Left ventricle myocardium inferior (tissue), 1 donor: ENCODE measurements around the gene ADAM20. TPM values are rescaled to one million over a fixed set of nuclear protein-coding genes. Genes with fewer than 3 reads are reported as not detected.

ENCODE experiments used
- DNase-seq: peaks from one replicate; pipeline ENCODE4 v3.0.0-alpha.2; 2020
- H3K27ac ChIP-seq: fragments of 200-600 bp; replicated peaks from 2 replicates; pipeline ENCODE4 v1.8.0; 2021
- H3K27me3 ChIP-seq: fragments of 200-600 bp; 2 replicates; pipeline ENCODE4 v1.8.0; 2021; ENCODE audit warnings: low read depth
- H3K36me3 ChIP-seq: fragments of 200-600 bp; 2 replicates; pipeline ENCODE4 v1.8.0; 2021
- H3K4me1 ChIP-seq: fragments of 200-600 bp; 2 replicates; pipeline ENCODE4 v1.8.0; 2021
- H3K4me3 ChIP-seq: fragments of 200-600 bp; 2 replicates; pipeline ENCODE4 v1.8.0; 2021; ENCODE audit warnings: mild to moderate bottlenecking, moderate library complexity
- H3K9me3 ChIP-seq: fragments of 200-600 bp; replicated peaks from 2 replicates; pipeline ENCODE4 v1.8.0; 2021
- intact Hi-C: fragments of 100-400 bp; cut with micrococcal nuclease; formaldehyde crosslinking; loops from one replicate; pipeline ENCODE4 v1.11.0; 2022
- total RNA-seq: library from RNA; stranded (reverse); fragmentation: NEBNext Ultra II Directional; extraction: Animal tissue kit (Norgen Biotek cat#: 25700); gene quantifications from one replicate; pipeline ENCODE4 v1.2.1, GENCODE V29; 2021
- TF ChIP-seq, protein P1 (sequence below): fragments of 200-600 bp; IDR thresholded peaks from 2 replicates; pipeline ENCODE4 v1.8.0; 2021; ENCODE audit warnings: antibody characterized with exemption, mild to moderate bottlenecking, borderline replicate concordance
- donor health status: DM: no; HTN: yes; CAD: no; lungs with severe emphysema.

The ADAM20 gene
- total RNA-seq, 1 donor from 2014 or later: 0.27 TPM

GRCh38 chr14:70563869-70564268 lies 29.1 kb upstream of the ADAM20 start:
- Histone ChIP-seq H3K36me3 (peaks cover 66% of the 10 kb centered on the region), H3K27ac (no peak overlapping the region), H3K4me1 (peaks cover 12% of the 10 kb centered on the region), H3K9me3 (peaks cover 12% of the 10 kb centered on the region), H3K4me3 (no peak overlapping the region), H3K27me3 (no peaks in the 10 kb centered on the region)
- DNase-seq: peak; percentile 61
- intact Hi-C loops: no loop called here
- TF ChIP-seq, protein P1, sequence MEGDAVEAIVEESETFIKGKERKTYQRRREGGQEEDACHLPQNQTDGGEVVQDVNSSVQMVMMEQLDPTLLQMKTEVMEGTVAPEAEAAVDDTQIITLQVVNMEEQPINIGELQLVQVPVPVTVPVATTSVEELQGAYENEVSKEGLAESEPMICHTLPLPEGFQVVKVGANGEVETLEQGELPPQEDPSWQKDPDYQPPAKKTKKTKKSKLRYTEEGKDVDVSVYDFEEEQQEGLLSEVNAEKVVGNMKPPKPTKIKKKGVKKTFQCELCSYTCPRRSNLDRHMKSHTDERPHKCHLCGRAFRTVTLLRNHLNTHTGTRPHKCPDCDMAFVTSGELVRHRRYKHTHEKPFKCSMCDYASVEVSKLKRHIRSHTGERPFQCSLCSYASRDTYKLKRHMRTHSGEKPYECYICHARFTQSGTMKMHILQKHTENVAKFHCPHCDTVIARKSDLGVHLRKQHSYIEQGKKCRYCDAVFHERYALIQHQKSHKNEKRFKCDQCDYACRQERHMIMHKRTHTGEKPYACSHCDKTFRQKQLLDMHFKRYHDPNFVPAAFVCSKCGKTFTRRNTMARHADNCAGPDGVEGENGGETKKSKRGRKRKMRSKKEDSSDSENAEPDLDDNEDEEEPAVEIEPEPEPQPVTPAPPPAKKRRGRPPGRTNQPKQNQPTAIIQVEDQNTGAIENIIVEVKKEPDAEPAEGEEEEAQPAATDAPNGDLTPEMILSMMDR: no peak

DNA sequence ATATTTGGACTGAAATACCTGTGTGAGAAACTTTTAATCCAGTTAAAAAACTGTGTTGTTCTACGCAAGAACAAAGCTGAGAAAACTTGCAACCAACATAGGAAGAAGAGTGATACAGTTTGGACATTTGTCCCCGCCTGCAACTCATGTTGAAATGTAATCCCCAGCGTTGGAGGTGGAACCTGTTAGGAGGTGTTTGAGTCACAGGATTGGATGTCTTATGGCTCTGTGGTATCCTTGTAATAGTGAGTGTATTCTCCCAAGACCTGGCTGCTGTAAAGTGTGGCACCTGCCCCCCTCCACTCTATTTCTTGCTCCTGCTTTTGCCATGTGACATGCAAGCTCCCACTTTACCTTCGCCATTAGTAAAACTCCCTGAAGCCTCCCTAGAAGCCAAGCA lies 28.6 kb upstream of the ADAM20 start:
- H3K4me1 ChIP-seq: peaks cover 12% of the 10 kb centered on the region
- TF ChIP-seq, protein P1: no peak
- peaks cover 12% of the 10 kb centered on the region for H3K9me3 ChIP-seq
- DNase-seq: no peak
- no peak overlapping the region for H3K27ac ChIP-seq
- no peak overlapping the region for H3K4me3 ChIP-seq
- intact Hi-C loops: no loop called here
- no peaks in the 10 kb centered on the region for H3K27me3 ChIP-seq
- peaks cover 65% of the 10 kb centered on the region for H3K36me3 ChIP-seq

DNA sequence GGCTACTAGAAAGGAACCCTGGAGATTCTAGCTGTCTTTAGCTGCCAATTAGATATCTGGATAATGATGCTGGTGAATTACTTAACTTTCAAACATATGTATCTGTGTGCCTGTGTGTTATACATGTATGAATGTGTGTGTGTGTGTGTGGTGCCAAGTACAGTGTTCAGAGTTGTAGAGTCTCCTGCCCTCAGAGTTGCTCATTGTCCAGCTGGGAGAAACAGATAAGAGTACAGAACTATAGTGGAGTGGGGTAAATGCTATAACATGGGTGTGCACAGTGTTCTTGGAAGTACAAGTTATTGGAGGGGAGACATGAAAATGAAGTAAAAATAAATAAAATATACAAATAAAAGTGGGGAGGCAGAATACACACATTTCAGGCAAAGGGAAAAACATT lies 23.6 kb upstream of the ADAM20 start:
- no peaks in the 10 kb centered on the region for H3K27me3 ChIP-seq
- intact Hi-C loops: no loop called here
- H3K4me1 ChIP-seq: peaks cover 2% of the 10 kb centered on the region
- no peaks in the 10 kb centered on the region for H3K9me3 ChIP-seq
- DNase-seq: no peak
- no peak overlapping the region for H3K27ac ChIP-seq
- no peak overlapping the region for H3K4me3 ChIP-seq
- H3K36me3 ChIP-seq: peaks cover 31% of the 10 kb centered on the region
- TF ChIP-seq, protein P1: no peak

DNA sequence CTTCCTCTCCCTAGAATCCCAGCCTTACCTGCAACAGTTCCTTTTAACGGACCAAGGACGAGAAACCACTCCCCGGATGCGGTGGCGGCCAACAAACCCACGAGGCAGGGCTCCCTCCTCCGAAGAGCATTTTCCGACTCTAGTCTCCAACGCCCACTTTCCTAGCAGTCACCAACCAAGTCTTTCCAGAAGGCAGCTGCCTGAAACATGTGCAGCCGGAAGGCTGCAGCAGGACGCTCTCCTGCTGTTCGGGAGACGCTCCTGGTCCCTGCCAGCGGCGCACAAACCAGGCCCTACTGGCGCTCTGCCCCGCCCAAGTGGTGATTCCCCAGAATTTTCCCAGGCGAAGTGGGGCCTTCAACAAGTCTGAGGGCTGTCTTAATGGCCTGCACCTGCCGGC lies 21.1 kb upstream of the ADAM20 start:
- peak; percentile 18 for DNase-seq
- H3K4me3 ChIP-seq: peak overlapping the region; percentile 47
- H3K4me1 ChIP-seq: no peaks in the 10 kb centered on the region
- H3K9me3 ChIP-seq: no peaks in the 10 kb centered on the region
- H3K27me3 ChIP-seq: no peaks in the 10 kb centered on the region
- H3K27ac ChIP-seq: peak overlapping the region; percentile 6
- H3K36me3 ChIP-seq: peaks cover 11% of the 10 kb centered on the region
- TF ChIP-seq, protein P1: no peak
- intact Hi-C loops: no loop called here

DNA sequence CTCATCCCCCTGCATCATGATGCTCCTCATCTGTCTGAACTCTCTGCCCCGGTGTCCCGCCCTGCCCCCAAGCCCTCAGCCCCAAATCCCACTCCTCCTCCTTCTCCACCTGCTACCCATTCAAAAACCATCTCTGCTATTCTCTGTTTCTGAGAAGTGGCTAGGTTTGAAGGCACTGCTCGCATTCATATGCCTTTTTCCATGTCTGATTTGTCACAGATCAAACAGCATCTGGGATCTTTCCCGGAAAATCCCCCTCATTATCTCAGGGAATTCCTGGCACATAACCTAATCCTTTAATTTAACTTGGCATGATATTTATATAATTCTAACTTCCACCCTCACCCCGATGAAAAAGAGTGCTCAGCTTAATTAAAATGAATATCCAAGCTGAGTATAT lies 3.3 kb upstream of the ADAM20 start:
- peaks cover 17% of the 10 kb centered on the region for H3K36me3 ChIP-seq
- TF ChIP-seq, protein P1: no peak
- peaks cover 20% of the 10 kb centered on the region for H3K9me3 ChIP-seq
- intact Hi-C loops: no loop called here
- H3K4me3 ChIP-seq: no peak overlapping the region
- no peak for DNase-seq
- H3K27ac ChIP-seq: no peak overlapping the region
- peaks cover 4% of the 10 kb centered on the region for H3K4me1 ChIP-seq
- no peaks in the 10 kb centered on the region for H3K27me3 ChIP-seq

DNA sequence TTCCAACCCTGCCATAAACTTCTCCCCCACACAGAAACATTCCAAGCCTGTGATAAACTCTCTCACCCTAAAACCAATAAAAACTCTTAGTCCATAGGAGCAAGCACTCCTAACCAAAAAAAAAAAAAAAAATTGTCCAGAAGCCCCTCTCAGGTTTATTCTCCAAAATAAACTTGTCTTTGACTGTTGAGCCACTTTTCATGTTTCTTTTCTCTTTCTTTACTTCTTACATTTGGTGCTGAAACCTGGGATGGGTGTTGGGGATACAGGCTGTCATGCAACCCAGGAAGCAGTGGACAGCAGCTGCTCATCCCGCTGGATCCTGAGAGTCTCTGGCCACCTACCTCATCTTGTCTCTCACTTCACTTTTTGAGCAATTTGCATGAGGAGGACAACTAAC lies 2.0 kb upstream of the ADAM20 start:
- Histone ChIP-seq H3K9me3 (peaks cover 32% of the 10 kb centered on the region), H3K36me3 (peaks cover 19% of the 10 kb centered on the region), H3K27ac (no peak overlapping the region), H3K4me1 (peaks cover 3% of the 10 kb centered on the region), H3K27me3 (no peaks in the 10 kb centered on the region), H3K4me3 (no peak overlapping the region)
- TF ChIP-seq, protein P1: no peak
- intact Hi-C loops: no loop called here
- DNase-seq: no peak
